Nephron (organoid): Measurements from ENCODE around the gene TMEM169.

Experiments
- H3K27ac Mint-ChIP-seq, 3 experiments: 2 replicates each; pipeline ENCODE4 v1.8.0; 2020; ENCODE audit warnings: mixed read lengths in 3 of 3, mild to moderate bottlenecking in 2 of 3, moderate library complexity in 1 of 3
- H3K27me3 Mint-ChIP-seq: 2 replicates; pipeline ENCODE4 v1.8.0; 2021; ENCODE audit warnings: low read depth, mild to moderate bottlenecking, moderate library complexity, mixed read lengths
- H3K36me3 Mint-ChIP-seq: 2 replicates; pipeline ENCODE4 v1.8.0; 2020; ENCODE audit warnings: low read depth, mixed read lengths
- H3K4me1 Mint-ChIP-seq: 2 replicates; pipeline ENCODE4 v1.8.0; 2020; ENCODE audit warnings: mixed read lengths
- H3K4me3 Mint-ChIP-seq, 3 experiments: 2 replicates each; pipeline ENCODE4 v1.8.0; 2020; ENCODE audit warnings: mild to moderate bottlenecking in 3 of 3, mixed read lengths in 3 of 3, moderate library complexity in 2 of 3
- H3K9me3 Mint-ChIP-seq: 2 replicates; pipeline ENCODE4 v1.8.0; 2020; ENCODE audit warnings: mixed read lengths
- CTCF ChIP-seq, 3 experiments: fragments of 200-600 bp; sonication (generic); IDR thresholded peaks; one replicate each; pipeline ENCODE4 v1.5.0; 2021; ENCODE audit warnings: antibody characterized with exemption in 3 of 3; ENCODE audit not compliant: unreplicated experiment in 3 of 3

Gene TMEM169

DNA sequence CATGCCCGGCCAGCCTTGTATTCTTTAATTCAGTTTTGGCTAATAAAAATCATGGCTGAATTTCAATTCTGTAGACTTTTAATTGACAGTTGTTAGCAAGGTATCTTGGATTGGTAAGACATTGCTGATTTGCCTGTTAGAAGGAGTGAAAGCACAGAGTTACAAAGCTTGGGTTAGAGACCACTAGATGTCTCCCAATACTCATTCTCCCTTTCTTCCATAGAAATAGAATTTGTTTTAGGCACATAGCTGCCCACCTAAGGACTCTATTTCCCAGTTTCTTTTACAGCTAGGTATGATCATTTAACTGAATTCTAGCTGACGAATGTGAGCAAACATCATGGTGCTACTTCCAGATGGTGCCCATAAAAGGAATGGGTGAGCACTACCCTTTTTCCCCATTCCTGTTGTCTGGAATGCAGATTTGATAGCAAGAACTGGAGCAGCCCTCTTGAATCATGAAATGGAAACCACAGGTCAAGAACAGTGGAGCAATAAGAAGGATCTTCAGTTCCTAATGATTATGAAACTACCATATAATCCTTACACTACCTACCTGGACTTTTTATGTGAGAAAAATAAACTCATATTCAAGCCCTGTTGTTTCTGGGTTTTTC lies 17.6 kb upstream of the TMEM169 start:
- Mint-ChIP-seq H3K36me3 (peaks cover 27% of the 10 kb centered on the region), H3K9me3 (no peaks in the 10 kb centered on the region), H3K27ac (no peak overlapping the region), H3K4me3 (no peak overlapping the region), H3K27me3 (no peaks in the 10 kb centered on the region), H3K4me1 (peaks cover 4% of the 10 kb centered on the region)
- TF ChIP-seq CTCF (IDR thresholded peaks at IDR 0.05; ENCODE audit: unreplicated experiment in 3 of 3) = peak in 2 of 3 experiments; percentile 15 to 32

DNA sequence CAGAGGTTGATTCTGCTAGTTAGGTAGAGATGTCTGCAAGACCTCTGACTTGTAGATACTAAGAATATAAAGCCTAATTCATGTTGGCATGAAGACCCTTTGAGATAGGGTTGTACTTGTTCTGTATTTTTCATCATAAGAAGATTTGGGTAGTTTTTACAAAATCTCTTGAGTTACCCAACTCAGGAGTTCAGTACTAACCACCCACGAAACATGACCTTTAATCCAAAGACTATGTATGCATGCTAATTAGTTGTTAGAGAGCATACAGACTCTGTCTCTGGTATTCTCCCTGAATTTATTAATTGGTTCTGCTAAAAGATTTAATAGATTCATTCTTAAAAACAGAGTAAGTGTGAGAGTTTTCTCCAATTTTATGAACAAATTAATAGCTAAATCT lies 17.1 kb upstream of the TMEM169 start:
- no peak overlapping the region for H3K27ac Mint-ChIP-seq
- no peak for TF ChIP-seq CTCF (IDR thresholded peaks at IDR 0.05; ENCODE audit: unreplicated experiment in 3 of 3)
- H3K4me3 Mint-ChIP-seq = no peak overlapping the region
- H3K27me3 Mint-ChIP-seq = no peaks in the 10 kb centered on the region
- no peaks in the 10 kb centered on the region for H3K9me3 Mint-ChIP-seq
- H3K36me3 Mint-ChIP-seq = peaks cover 25% of the 10 kb centered on the region
- peaks cover 4% of the 10 kb centered on the region for H3K4me1 Mint-ChIP-seq

DNA sequence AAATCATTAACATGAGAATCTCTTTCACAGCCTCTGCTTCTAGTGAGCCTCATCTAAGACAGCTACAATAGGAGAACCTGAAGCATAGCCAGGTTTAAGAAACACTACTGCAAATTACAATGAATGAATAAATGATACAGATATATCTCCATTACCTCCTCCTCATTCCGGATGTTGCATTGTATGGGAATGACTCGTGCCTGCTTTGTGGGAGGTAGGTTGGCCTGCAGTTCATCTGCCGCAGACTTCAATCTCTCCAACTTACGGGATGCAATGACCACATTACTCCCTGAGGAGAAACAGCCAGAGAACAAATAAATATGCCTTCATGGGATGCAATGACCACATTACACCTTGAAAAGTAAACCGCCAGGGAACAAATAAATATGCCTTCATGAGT lies 15.5 kb upstream of the TMEM169 start:
- Mint-ChIP-seq H3K27me3 (no peaks in the 10 kb centered on the region), H3K4me3 (no peak overlapping the region), H3K9me3 (no peaks in the 10 kb centered on the region), H3K4me1 (peaks cover 4% of the 10 kb centered on the region), H3K27ac (no peak overlapping the region), H3K36me3 (peaks cover 28% of the 10 kb centered on the region)
- no peak for TF ChIP-seq CTCF (IDR thresholded peaks at IDR 0.05; ENCODE audit: unreplicated experiment in 3 of 3)

DNA sequence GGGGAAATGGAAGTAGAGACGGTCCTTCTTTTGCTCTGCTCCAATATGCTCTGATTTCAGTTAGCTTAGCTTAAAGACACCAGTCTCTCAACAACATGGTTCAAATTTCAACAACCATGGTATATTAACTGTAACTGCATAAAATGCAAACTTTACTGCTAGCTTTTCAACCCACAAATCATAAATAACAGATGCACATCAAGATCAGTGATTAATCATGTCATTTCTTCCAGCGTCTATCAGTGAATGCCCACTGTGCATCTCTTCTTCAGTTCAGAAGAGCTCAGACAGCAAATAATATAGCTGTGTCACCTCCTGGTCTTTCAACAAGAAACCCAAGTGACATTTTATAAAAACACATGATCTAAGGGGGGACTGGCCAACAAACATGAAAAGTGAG lies 12.7 kb upstream of the TMEM169 start:
- TF ChIP-seq CTCF (IDR thresholded peaks at IDR 0.05; ENCODE audit: unreplicated experiment in 3 of 3) = no peak
- Mint-ChIP-seq H3K27me3 (no peaks in the 10 kb centered on the region), H3K36me3 (peaks cover 18% of the 10 kb centered on the region), H3K27ac (no peak overlapping the region), H3K4me1 (peaks cover 4% of the 10 kb centered on the region), H3K4me3 (no peak overlapping the region), H3K9me3 (no peaks in the 10 kb centered on the region)

- Mint-ChIP-seq H3K4me3 (no peak overlapping the region), H3K9me3 (no peaks in the 10 kb centered on the region), H3K36me3 (peaks cover 16% of the 10 kb centered on the region), H3K4me1 (peaks cover 4% of the 10 kb centered on the region), H3K27ac (no peak overlapping the region), H3K27me3 (no peaks in the 10 kb centered on the region)
- TF ChIP-seq CTCF (IDR thresholded peaks at IDR 0.05; ENCODE audit: unreplicated experiment in 3 of 3) = no peak
Measured at GRCh38 chr2:216070195-216070594, 11.5 kb upstream of the TMEM169 start.

DNA sequence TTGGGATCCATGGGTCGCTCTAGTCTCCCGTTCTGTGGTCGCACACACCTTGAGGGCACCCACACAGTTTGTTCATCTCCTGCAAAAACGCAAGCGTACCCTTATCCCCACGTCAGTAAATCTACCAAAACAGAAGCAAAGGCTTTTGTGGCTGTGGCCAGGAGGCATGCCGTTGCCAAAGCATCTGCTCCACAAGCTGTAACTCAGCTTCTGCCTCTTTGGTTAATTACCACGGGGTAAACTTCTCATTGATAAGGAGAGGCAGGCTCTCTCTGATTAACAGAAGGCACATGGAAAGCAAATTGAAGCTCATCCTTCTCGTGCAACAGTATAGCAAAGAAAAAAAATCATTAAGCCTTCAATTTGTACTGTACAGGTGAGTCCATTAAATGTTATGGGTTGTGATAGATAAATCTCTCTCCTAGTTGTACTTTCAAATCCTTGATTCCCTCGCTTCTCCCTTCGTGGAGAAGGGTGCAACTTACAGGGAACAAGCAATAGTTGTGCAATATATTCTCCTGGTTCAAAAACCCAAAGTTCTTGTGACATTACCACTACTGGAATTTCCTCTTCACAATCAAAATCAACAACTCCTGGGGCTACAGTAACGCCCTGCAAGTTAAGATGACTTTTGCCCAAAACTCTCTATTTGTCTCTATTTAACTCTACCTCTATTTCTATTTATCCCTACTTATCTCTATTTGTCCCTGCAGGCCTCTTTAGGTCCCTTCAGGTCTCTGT lies 10.4 kb upstream of the TMEM169 start:
- Mint-ChIP-seq H3K4me3 (no peak overlapping the region), H3K36me3 (peaks cover 9% of the 10 kb centered on the region), H3K4me1 (peaks cover 4% of the 10 kb centered on the region), H3K27me3 (no peaks in the 10 kb centered on the region), H3K27ac (no peak overlapping the region), H3K9me3 (no peaks in the 10 kb centered on the region)
- TF ChIP-seq CTCF (IDR thresholded peaks at IDR 0.05; ENCODE audit: unreplicated experiment in 3 of 3) = no peak
